WERI-Rb-1 (cell line): ENCODE data around the gene MPG.
A peak's percentile ranks its signal among the peaks of the same experiment; 100 is the strongest.

ENCODE experiments used
- DNase-seq: peaks from one replicate; pipeline ENCODE4 v3.0.0-alpha.2; 2020
- H3K27ac ChIP-seq: fragments of 250-450 bp; sonication (Bioruptor Pico); 2 replicates; pipeline ENCODE4 v1.5.1; 2020; ENCODE audit warnings: mild to moderate bottlenecking, moderate library complexity
- H3K27me3 ChIP-seq: fragments of 250-450 bp; sonication (Bioruptor Pico); 2 replicates; pipeline ENCODE4 v1.5.1; 2021; ENCODE audit warnings: mild to moderate bottlenecking, low read depth, moderate library complexity; ENCODE audit not compliant: insufficient read depth, severe bottlenecking
- H3K36me3 ChIP-seq: fragments of 250-450 bp; sonication (Bioruptor Pico); 2 replicates; pipeline ENCODE4 v1.5.1; 2020; ENCODE audit warnings: mild to moderate bottlenecking, moderate library complexity
- H3K4me3 ChIP-seq: 2 replicates; pipeline ENCODE4 v1.5.1; 2011; ENCODE audit warnings: low read depth, mild to moderate bottlenecking, control low read depth, low read length
- H3K9me3 ChIP-seq: fragments of 250-450 bp; sonication (Bioruptor Pico); 2 replicates; pipeline ENCODE4 v1.5.1; 2021; ENCODE audit warnings: mild to moderate bottlenecking, moderate library complexity; ENCODE audit not compliant: severe bottlenecking
- TF ChIP-seq, protein P1 (sequence below): IDR thresholded peaks from 2 replicates; pipeline ENCODE4 v1.5.1; 2011; ENCODE audit warnings: low read depth, mild to moderate bottlenecking, control low read depth, inconsistent platforms, low read length

The MPG gene

GRCh38 chr16:91484-91883 is 13.5 kb downstream of the MPG start:
- no peaks in the 10 kb centered on the region for H3K9me3 ChIP-seq
- no peaks in the 10 kb centered on the region for H3K27me3 ChIP-seq
- no peak overlapping the region for H3K4me3 ChIP-seq
- TF ChIP-seq, protein P1, sequence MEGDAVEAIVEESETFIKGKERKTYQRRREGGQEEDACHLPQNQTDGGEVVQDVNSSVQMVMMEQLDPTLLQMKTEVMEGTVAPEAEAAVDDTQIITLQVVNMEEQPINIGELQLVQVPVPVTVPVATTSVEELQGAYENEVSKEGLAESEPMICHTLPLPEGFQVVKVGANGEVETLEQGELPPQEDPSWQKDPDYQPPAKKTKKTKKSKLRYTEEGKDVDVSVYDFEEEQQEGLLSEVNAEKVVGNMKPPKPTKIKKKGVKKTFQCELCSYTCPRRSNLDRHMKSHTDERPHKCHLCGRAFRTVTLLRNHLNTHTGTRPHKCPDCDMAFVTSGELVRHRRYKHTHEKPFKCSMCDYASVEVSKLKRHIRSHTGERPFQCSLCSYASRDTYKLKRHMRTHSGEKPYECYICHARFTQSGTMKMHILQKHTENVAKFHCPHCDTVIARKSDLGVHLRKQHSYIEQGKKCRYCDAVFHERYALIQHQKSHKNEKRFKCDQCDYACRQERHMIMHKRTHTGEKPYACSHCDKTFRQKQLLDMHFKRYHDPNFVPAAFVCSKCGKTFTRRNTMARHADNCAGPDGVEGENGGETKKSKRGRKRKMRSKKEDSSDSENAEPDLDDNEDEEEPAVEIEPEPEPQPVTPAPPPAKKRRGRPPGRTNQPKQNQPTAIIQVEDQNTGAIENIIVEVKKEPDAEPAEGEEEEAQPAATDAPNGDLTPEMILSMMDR = no peak
- H3K27ac ChIP-seq = no peak overlapping the region
- DNase-seq = no peak
- H3K36me3 ChIP-seq = peaks cover 45% of the 10 kb centered on the region

- no peak overlapping the region for H3K27ac ChIP-seq
- H3K36me3 ChIP-seq = peaks cover 36% of the 10 kb centered on the region; the same call in 1 of the 2 replicates
- TF ChIP-seq, protein P1 = no peak
Observed at GRCh38 chr16:92431-93339, 14.7 kb downstream of the MPG start.

GRCh38 chr16:94918-95265 is 16.9 kb downstream of the MPG start:
- Histone ChIP-seq H3K27me3 (no peaks in the 10 kb centered on the region), H3K27ac (no peak overlapping the region), H3K4me3 (no peak overlapping the region), H3K36me3 (peaks cover 24% of the 10 kb centered on the region; the same call in 1 of the 2 replicates), H3K9me3 (no peaks in the 10 kb centered on the region)
- DNase-seq = no peak
- TF ChIP-seq, protein P1 = no peak

More at GRCh38 chr16:92431-93339, 14.7 kb downstream of the MPG start:
- no peaks in the 10 kb centered on the region for H3K27me3 ChIP-seq
- no peak overlapping the region for H3K4me3 ChIP-seq
- no peaks in the 10 kb centered on the region for H3K9me3 ChIP-seq
- no peak for DNase-seq

- Histone ChIP-seq H3K36me3 (peaks cover 23% of the 10 kb centered on the region; the same call in 1 of the 2 replicates), H3K9me3 (no peaks in the 10 kb centered on the region)
- peak; percentile 92 for DNase-seq
Observed at GRCh38 chr16:96935-97381, 18.9 kb downstream of the MPG start.

DNA sequence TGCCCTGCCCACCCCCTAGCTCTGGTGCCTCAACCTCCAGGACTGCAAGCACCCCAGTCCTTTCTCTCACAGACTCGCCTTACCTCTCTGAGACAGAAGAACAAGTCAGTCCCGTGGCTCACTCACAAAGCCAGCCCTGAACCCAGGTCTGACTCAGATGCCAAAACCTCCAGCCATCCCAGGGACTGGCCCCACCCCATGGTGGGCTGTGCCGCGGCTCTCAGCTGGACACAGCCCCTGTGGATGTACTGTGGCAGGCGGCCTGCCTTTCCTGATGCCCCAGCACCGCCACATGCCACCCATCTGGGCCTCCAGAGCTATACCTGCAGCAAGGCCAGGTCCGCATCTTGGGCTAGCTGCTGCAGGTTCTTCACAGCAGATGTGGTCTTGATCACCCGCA is 19.8 kb downstream of the MPG start:
- TF ChIP-seq, protein P1 = no peak
- Histone ChIP-seq H3K4me3 (no peak overlapping the region), H3K9me3 (no peaks in the 10 kb centered on the region), H3K36me3 (peaks cover 14% of the 10 kb centered on the region; the same call in 1 of the 2 replicates), H3K27me3 (no peaks in the 10 kb centered on the region), H3K27ac (no peak overlapping the region)
- DNase-seq = no peak

More at GRCh38 chr16:96935-97381, 18.9 kb downstream of the MPG start:
- TF ChIP-seq, protein P1 = peak; percentile 100
- no peak overlapping the region for H3K4me3 ChIP-seq
- H3K27me3 ChIP-seq = no peaks in the 10 kb centered on the region
- no peak overlapping the region for H3K27ac ChIP-seq
